PC-9 (cell line): ENCODE measurements around the gene CMSS1. TPM values are rescaled to one million over a fixed set of nuclear protein-coding genes. Genes with fewer than 3 reads are reported as not detected.

Experiments used
- BruUV-seq: library from RNA; stranded (reverse); fragments of 400-500 nt; replicated peaks from 2 replicates; lab custom pipeline; 2021; lab: Mats Ljungman, UMichigan
- CTCF ChIA-PET: fragments of 300-600 bp; sonication (Branson Sonifier 250); formaldehyde crosslinking; loops from one replicate; lab custom pipeline; 2022; ENCODE audit warnings: antibody characterized with exemption; lab: Charles Lee
- POLR2A ChIA-PET: fragments of 300-600 bp; sonication (Branson Sonifier 250); formaldehyde crosslinking; loops from one replicate; lab custom pipeline; 2022; ENCODE audit warnings: antibody characterized with exemption; ENCODE audit not compliant: unreplicated experiment; lab: Charles Lee
- DNase-seq, 2 experiments: peaks; one replicate each; pipeline versions ENCODE4 v3.0.0 to v3.0.0-alpha.2; 2015 to 2022; ENCODE audit warnings: mixed read lengths in 1 of 2
- H2AFZ ChIP-seq: fragments of 200-600 bp; sonication (generic); 2 replicates; pipeline ENCODE4 v1.8.1; 2017; ENCODE audit warnings: antibody characterized with exemption
- H3F3A ChIP-seq: fragments of 200-600 bp; sonication (generic); 2 replicates; pipeline ENCODE4 v1.8.1; 2017; ENCODE audit warnings: antibody characterized with exemption, mild to moderate bottlenecking, low read depth; ENCODE audit not compliant: insufficient read depth
- H3K27ac ChIP-seq: fragments of 200-600 bp; sonication (generic); 2 replicates; pipeline ENCODE4 v1.6.1; 2016; ENCODE audit warnings: mixed run types
- H3K27me3 ChIP-seq: fragments of 200-600 bp; sonication (generic); 2 replicates; pipeline ENCODE4 v1.6.1; 2016; ENCODE audit warnings: low read depth, mixed run types; ENCODE audit not compliant: insufficient read depth
- H3K36me3 ChIP-seq: fragments of 200-600 bp; sonication (generic); 2 replicates; pipeline ENCODE4 v1.6.1; 2016; ENCODE audit warnings: low read depth, mixed run types
- H3K4me1 ChIP-seq: fragments of 200-600 bp; sonication (generic); replicated peaks from 2 replicates; pipeline ENCODE4 v1.6.1; 2016; ENCODE audit warnings: mixed run types; ENCODE audit not compliant: insufficient read depth
- H3K4me2 ChIP-seq: fragments of 200-600 bp; sonication (generic); 2 replicates; pipeline ENCODE4 v1.6.1; 2017; ENCODE audit warnings: mixed run types
- H3K4me3 ChIP-seq: fragments of 200-600 bp; sonication (generic); 2 replicates; pipeline ENCODE4 v1.6.1; 2016; ENCODE audit warnings: mixed run types
- H3K79me2 ChIP-seq: fragments of 200-600 bp; sonication (generic); 2 replicates; pipeline ENCODE4 v1.6.1; 2017; ENCODE audit warnings: low read depth, mixed run types
- H3K9me2 ChIP-seq: fragments of 200-600 bp; sonication (generic); 2 replicates; pipeline ENCODE4 v1.8.1; 2017; ENCODE audit warnings: mild to moderate bottlenecking; ENCODE audit not compliant: insufficient read depth
- H3K9me3 ChIP-seq: fragments of 200-600 bp; sonication (generic); 2 replicates; pipeline ENCODE4 v1.8.1; 2016; ENCODE audit warnings: low read depth; ENCODE audit not compliant: insufficient read depth
- H4K20me1 ChIP-seq: fragments of 200-600 bp; sonication (generic); 2 replicates; pipeline ENCODE4 v1.8.1; 2017; ENCODE audit not compliant: insufficient read depth
- EZH2 ChIP-seq: fragments of 200-600 bp; sonication (generic); IDR thresholded peaks from 2 replicates; pipeline ENCODE4 v1.8.0; 2017; ENCODE audit warnings: antibody characterized with exemption, low read depth
- intact Hi-C: fragments of 100-400 bp; cut with micrococcal nuclease; formaldehyde crosslinking; loops from one replicate; pipeline ENCODE4 v1.10.0; 2022; ENCODE audit not compliant: unreplicated experiment
- total RNA-seq: library from RNA; stranded (reverse); gene quantifications from 2 replicates; pipeline ENCODE4 v1.2.3, GENCODE V29; 2021
- TF ChIP-seq, protein P1 (sequence below): fragments of 200-600 bp; sonication (generic); conservative IDR thresholded peaks from 2 replicates; pipeline ENCODE4 v1.6.1; 2017; ENCODE audit warnings: mixed run types, antibody characterized with exemption, mild to moderate bottlenecking, moderate library complexity

CMSS1 gene
- total RNA-seq, 1 experiment from 2014 or later: 98.9 TPM

DNA sequence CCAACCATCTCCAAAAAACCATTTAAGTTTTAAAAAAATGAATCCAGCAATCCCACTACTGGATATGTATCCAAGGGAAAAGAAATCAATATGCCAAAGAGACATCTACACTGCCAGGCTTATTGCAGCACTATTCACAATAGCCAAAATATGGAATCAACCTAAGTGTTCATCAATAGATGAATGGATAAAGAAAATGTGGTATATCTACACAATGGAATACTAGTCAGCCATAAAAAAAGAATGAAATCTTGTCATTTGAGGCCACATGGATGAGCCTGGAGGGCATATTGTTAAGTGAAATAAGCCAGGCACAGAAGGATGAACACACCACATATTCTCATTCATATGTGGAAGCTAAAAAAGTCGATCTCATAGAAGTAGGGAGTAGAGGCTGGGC lies 160.6 kb downstream of the CMSS1 start:
- Histone ChIP-seq H3K27me3 (no peaks in the 10 kb centered on the region), H3K9me2 (no peaks in the 10 kb centered on the region), H3K4me3 (no peak overlapping the region), H3F3A (no peaks in the 10 kb centered on the region), H3K79me2 (no peaks in the 10 kb centered on the region), H3K4me2 (no peak overlapping the region), H3K9me3 (no peaks in the 10 kb centered on the region), H3K36me3 (no peaks in the 10 kb centered on the region), H2AFZ (no peak overlapping the region), H3K4me1 (peaks cover 10% of the 10 kb centered on the region), H4K20me1 (no peaks in the 10 kb centered on the region), H3K27ac (no peak overlapping the region)
- TF ChIP-seq, protein P1, sequence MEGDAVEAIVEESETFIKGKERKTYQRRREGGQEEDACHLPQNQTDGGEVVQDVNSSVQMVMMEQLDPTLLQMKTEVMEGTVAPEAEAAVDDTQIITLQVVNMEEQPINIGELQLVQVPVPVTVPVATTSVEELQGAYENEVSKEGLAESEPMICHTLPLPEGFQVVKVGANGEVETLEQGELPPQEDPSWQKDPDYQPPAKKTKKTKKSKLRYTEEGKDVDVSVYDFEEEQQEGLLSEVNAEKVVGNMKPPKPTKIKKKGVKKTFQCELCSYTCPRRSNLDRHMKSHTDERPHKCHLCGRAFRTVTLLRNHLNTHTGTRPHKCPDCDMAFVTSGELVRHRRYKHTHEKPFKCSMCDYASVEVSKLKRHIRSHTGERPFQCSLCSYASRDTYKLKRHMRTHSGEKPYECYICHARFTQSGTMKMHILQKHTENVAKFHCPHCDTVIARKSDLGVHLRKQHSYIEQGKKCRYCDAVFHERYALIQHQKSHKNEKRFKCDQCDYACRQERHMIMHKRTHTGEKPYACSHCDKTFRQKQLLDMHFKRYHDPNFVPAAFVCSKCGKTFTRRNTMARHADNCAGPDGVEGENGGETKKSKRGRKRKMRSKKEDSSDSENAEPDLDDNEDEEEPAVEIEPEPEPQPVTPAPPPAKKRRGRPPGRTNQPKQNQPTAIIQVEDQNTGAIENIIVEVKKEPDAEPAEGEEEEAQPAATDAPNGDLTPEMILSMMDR: no peak
- TF ChIP-seq EZH2: no peak
- ChIA-PET CTCF (no interaction called here), POLR2A (no interaction called here)
- DNase-seq: no peak
- intact Hi-C loops: no loop called here
- no TSS peak for BruUV-seq

DNA sequence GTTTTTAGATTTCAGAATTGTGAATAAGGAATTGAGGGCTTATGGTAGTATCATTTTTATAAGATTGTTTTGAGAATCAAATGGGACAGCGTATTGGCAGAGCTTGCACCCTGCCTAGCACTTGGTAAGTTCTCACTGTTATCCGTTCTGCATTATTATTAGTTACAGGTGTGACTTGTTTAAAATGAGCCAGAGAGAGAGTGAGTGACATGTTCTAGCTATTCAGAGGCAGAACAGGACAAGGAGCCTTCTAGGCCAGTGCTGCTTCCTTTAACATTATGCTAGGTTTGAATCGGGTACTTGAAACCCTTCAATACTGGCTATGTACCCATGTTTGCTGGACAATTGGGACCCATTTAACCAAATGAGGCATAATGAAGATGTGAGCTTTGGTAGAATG lies 162.9 kb downstream of the CMSS1 start:
- Histone ChIP-seq H3K9me3 (no peaks in the 10 kb centered on the region), H3K4me1 (peaks cover 11% of the 10 kb centered on the region), H3K9me2 (no peaks in the 10 kb centered on the region), H3K27me3 (no peaks in the 10 kb centered on the region), H3K4me3 (no peak overlapping the region), H2AFZ (no peak overlapping the region), H3F3A (no peaks in the 10 kb centered on the region; the same call in 1 of the 2 replicates), H3K36me3 (no peaks in the 10 kb centered on the region), H4K20me1 (no peaks in the 10 kb centered on the region), H3K79me2 (no peaks in the 10 kb centered on the region), H3K27ac (no peak overlapping the region), H3K4me2 (no peak overlapping the region)
- ChIA-PET POLR2A (no interaction called here), CTCF (interaction anchor here (1.1 kb wide), 1 partner anchor 274 kb away, joined by 3 read pairs; no protein-coding TSS in a partner anchor)
- no peak for DNase-seq
- no peak for TF ChIP-seq EZH2
- TF ChIP-seq, protein P1: no peak
- no TSS peak for BruUV-seq
- intact Hi-C loops: no loop called here

DNA sequence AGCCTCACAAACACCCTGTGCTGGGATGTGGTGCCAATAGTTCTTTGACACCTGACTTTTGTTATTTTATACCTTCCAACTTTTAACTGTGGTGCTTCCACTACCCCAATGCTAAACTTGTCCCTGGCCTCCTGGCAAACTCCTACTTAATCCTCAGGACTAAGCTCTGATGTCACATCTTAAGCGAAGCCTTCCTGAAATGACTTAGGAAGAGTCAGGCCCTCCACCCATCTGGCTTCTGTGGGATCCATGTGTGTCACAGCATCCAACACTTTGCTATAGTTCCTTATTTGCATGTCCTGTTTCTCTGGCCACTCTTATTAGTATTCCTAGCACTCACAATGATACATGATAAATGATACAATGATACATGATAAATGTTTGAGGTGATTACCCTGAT lies 163.5 kb downstream of the CMSS1 start:
- H3K9me3 ChIP-seq: no peaks in the 10 kb centered on the region
- no peaks in the 10 kb centered on the region for H3K79me2 ChIP-seq
- H2AFZ ChIP-seq: no peak overlapping the region
- no peaks in the 10 kb centered on the region for H3K36me3 ChIP-seq
- no peak overlapping the region for H3K4me3 ChIP-seq
- H3K4me1 ChIP-seq: peaks cover 11% of the 10 kb centered on the region
- no peak overlapping the region for H3K27ac ChIP-seq
- TF ChIP-seq EZH2: no peak
- TF ChIP-seq, protein P1: no peak
- H3K9me2 ChIP-seq: no peaks in the 10 kb centered on the region
- no TSS peak for BruUV-seq
- H4K20me1 ChIP-seq: no peaks in the 10 kb centered on the region
- DNase-seq: no peak
- CTCF ChIA-PET: interaction anchor here (1.1 kb wide), 1 partner anchor 273 kb away, joined by 3 read pairs; no protein-coding TSS in a partner anchor
- H3K27me3 ChIP-seq: no peaks in the 10 kb centered on the region
- POLR2A ChIA-PET: no interaction called here
- no peaks in the 10 kb centered on the region; the same call in 1 of the 2 replicates for H3F3A ChIP-seq
- H3K4me2 ChIP-seq: no peak overlapping the region
- intact Hi-C loops: no loop called here
